ENCODE data around the gene TIMM21. TPM values are rescaled to one million over a fixed set of nuclear protein-coding genes. Genes with fewer than 3 reads are reported as not detected.

Gene TIMM21
- total and polyA plus RNA-seq, 2 of the 13 experiments (the other 11 are each of a cell fraction or from before 2014, with no cell fraction given), result 29.6 to 62.3 TPM

- TF ChIP-seq, protein P1, sequence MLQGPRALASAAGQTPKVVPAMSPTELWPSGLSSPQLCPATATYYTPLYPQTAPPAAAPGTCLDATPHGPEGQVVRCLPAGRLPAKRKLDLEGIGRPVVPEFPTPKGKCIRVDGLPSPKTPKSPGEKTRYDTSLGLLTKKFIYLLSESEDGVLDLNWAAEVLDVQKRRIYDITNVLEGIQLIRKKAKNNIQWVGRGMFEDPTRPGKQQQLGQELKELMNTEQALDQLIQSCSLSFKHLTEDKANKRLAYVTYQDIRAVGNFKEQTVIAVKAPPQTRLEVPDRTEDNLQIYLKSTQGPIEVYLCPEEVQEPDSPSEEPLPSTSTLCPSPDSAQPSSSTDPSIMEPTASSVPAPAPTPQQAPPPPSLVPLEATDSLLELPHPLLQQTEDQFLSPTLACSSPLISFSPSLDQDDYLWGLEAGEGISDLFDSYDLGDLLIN (CRISPR knock-in tag; IDR thresholded peaks at IDR 0.05; ENCODE audit: borderline replicate concordance), result no peak
- TF ChIP-seq ZNF878 (CRISPR knock-in tag; IDR thresholded peaks at IDR 0.05) (no peak), ZBTB3 (CRISPR knock-in tag; IDR thresholded peaks at IDR 0.05; ENCODE audit: borderline replicate concordance, low read depth) (no peak), REL (CRISPR knock-in tag; conservative IDR thresholded peaks at IDR 0.05) (no peak), SRSF4 (IDR thresholded peaks at IDR 0.05; ENCODE audit: low read depth, low read length, poor library complexity, severe bottlenecking) (no peak), MTA1 (CRISPR knock-in tag; IDR thresholded peaks at IDR 0.05; ENCODE audit: borderline replicate concordance) (no peak), LCORL (IDR thresholded peaks at IDR 0.05) (no peak), LCORL (CRISPR knock-in tag; IDR thresholded peaks at IDR 0.05) (no peak), ZNF556 (CRISPR knock-in tag; IDR thresholded peaks at IDR 0.05; ENCODE audit: borderline replicate concordance) (no peak)
- TF ChIP-seq, protein P2, sequence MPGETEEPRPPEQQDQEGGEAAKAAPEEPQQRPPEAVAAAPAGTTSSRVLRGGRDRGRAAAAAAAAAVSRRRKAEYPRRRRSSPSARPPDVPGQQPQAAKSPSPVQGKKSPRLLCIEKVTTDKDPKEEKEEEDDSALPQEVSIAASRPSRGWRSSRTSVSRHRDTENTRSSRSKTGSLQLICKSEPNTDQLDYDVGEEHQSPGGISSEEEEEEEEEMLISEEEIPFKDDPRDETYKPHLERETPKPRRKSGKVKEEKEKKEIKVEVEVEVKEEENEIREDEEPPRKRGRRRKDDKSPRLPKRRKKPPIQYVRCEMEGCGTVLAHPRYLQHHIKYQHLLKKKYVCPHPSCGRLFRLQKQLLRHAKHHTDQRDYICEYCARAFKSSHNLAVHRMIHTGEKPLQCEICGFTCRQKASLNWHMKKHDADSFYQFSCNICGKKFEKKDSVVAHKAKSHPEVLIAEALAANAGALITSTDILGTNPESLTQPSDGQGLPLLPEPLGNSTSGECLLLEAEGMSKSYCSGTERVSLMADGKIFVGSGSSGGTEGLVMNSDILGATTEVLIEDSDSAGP (CRISPR knock-in tag; IDR thresholded peaks at IDR 0.05; ENCODE audit: borderline replicate concordance), result no peak
- TF ChIP-seq, protein P3, sequence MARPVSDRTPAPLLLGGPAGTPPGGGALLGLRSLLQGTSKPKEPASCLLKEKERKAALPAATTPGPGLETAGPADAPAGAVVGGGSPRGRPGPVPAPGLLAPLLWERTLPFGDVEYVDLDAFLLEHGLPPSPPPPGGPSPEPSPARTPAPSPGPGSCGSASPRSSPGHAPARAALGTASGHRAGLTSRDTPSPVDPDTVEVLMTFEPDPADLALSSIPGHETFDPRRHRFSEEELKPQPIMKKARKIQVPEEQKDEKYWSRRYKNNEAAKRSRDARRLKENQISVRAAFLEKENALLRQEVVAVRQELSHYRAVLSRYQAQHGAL (CRISPR knock-in tag; IDR thresholded peaks at IDR 0.05; ENCODE audit: not compliant biosample characterization), result no peak
- TF ChIP-seq, protein P4, sequence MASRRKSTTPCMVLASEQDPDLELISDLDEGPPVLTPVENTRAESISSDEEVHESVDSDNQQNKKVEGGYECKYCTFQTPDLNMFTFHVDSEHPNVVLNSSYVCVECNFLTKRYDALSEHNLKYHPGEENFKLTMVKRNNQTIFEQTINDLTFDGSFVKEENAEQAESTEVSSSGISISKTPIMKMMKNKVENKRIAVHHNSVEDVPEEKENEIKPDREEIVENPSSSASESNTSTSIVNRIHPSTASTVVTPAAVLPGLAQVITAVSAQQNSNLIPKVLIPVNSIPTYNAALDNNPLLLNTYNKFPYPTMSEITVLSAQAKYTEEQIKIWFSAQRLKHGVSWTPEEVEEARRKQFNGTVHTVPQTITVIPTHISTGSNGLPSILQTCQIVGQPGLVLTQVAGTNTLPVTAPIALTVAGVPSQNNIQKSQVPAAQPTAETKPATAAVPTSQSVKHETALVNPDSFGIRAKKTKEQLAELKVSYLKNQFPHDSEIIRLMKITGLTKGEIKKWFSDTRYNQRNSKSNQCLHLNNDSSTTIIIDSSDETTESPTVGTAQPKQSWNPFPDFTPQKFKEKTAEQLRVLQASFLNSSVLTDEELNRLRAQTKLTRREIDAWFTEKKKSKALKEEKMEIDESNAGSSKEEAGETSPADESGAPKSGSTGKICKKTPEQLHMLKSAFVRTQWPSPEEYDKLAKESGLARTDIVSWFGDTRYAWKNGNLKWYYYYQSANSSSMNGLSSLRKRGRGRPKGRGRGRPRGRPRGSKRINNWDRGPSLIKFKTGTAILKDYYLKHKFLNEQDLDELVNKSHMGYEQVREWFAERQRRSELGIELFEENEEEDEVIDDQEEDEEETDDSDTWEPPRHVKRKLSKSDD (CRISPR knock-in tag; IDR thresholded peaks at IDR 0.05; ENCODE audit: low read depth), result no peak
- TF ChIP-seq, protein P5, sequence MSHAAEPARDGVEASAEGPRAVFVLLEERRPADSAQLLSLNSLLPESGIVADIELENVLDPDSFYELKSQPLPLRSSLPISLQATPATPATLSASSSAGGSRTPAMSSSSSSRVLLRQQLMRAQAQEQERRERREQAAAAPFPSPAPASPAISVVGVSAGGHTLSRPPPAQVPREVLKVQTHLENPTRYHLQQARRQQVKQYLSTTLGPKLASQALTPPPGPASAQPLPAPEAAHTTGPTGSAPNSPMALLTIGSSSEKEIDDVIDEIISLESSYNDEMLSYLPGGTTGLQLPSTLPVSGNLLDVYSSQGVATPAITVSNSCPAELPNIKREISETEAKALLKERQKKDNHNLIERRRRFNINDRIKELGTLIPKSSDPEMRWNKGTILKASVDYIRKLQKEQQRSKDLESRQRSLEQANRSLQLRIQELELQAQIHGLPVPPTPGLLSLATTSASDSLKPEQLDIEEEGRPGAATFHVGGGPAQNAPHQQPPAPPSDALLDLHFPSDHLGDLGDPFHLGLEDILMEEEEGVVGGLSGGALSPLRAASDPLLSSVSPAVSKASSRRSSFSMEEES (CRISPR knock-in tag; IDR thresholded peaks at IDR 0.05), result 0 out of 2 replicates have a peak, but pooled peaks have one; percentile 14
- TF ChIP-seq, protein P6, sequence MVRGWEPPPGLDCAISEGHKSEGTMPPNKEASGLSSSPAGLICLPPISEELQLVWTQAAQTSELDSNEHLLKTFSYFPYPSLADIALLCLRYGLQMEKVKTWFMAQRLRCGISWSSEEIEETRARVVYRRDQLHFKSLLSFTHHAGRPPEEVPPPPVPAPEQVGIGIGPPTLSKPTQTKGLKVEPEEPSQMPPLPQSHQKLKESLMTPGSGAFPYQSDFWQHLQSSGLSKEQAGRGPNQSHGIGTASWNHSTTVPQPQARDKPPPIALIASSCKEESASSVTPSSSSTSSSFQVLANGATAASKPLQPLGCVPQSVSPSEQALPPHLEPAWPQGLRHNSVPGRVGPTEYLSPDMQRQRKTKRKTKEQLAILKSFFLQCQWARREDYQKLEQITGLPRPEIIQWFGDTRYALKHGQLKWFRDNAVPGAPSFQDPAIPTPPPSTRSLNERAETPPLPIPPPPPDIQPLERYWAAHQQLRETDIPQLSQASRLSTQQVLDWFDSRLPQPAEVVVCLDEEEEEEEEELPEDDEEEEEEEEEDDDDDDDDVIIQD (CRISPR knock-in tag; IDR thresholded peaks at IDR 0.05; ENCODE audit: low read depth), result no peak
These were observed 48.1 kb downstream of the TIMM21 start (continued) for GRCh38 chr18:74196220-74197119.

Data from HepG2 (cell line).